ENCODE measurements around the gene IGFBP3.
A peak's percentile ranks its signal among the peaks of the same experiment; 100 is the strongest.
"Not testable (repeated sequence)": the region's sequence is repeated elsewhere in the genome, so short reads cannot be mapped to it uniquely, and the experiment has no call there.

The IGFBP3 gene, protein sequence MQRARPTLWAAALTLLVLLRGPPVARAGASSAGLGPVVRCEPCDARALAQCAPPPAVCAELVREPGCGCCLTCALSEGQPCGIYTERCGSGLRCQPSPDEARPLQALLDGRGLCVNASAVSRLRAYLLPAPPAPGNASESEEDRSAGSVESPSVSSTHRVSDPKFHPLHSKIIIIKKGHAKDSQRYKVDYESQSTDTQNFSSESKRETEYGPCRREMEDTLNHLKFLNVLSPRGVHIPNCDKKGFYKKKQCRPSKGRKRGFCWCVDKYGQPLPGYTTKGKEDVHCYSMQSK

DNA sequence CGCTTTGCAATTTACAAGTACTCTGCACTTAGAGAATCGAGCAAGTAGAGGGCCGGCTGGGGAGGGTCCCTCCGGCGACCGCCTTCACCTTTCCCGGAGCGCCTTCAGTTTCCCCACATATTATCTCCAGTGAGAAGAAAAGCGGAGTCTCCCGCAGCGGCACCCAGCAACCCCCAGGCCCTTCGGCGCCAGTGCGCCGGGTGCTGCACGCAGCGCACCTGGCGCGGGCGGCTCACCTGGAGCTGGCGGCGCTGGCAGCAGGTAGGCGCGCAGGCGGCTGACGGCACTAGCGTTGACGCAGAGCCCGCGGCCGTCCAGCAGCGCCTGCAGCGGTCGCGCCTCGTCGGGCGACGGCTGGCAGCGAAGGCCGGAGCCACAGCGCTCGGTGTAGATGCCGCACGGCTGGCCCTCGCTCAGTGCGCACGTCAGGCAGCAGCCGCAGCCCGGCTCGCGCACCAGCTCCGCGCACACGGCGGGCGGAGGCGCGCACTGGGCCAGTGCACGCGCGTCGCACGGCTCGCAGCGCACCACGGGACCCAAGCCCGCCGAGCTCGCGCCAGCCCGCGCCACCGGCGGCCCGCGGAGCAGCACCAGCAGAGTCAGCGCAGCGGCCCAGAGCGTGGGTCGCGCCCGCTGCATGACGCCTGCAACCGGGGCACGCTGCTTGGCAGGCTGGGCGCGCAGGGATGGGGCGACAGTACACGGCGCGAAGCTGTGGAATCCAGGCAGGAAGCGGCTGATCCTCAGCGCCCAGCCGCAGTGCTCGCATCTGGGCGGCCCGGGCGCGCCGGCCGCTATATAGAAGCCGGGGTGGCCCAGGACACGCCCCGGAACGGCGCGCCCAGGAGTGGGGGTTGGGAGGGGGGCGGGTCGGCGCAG lies at the start of gene IGFBP3:
IGFBP3 (minus strand) TSS at position 771 of the 879 bp plus-strand sequence; CDS start at position 639, 132 bp downstream.
- TF ChIP-seq POLR2A (IDR thresholded peaks at IDR 0.05; ENCODE audit: low read length): no peak
- no peak for TF ChIP-seq GATA1 (IDR thresholded peaks at IDR 0.05; ENCODE audit: low read depth, low read length)
- DNase-seq: peak in 1 of 2 experiments; percentile 32

DNA sequence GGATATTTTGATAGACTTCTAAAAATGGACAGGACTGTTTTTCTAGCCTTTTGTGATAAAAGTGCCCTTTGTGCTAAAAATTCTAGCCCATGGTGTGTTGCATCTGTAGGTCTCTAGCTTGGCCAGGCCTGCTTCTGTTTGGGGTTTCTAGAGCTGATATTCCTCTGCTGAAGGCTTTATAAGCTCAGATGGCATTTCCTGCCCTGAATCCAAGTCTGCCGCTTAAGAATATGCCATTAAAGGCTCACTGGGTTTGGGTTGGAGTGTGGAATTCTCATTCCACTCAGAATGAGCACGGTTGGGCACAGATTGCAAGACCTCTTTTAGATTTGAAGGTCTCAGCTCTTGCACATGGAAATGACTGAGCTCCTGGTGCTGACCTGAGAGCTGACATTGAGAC lies 49.4 kb upstream of the IGFBP3 start:
- DNase-seq: no peak
- TF ChIP-seq POLR2A (IDR thresholded peaks at IDR 0.05; ENCODE audit: low read length): no peak
- no peak for TF ChIP-seq GATA1 (IDR thresholded peaks at IDR 0.05; ENCODE audit: low read depth, low read length)

DNA sequence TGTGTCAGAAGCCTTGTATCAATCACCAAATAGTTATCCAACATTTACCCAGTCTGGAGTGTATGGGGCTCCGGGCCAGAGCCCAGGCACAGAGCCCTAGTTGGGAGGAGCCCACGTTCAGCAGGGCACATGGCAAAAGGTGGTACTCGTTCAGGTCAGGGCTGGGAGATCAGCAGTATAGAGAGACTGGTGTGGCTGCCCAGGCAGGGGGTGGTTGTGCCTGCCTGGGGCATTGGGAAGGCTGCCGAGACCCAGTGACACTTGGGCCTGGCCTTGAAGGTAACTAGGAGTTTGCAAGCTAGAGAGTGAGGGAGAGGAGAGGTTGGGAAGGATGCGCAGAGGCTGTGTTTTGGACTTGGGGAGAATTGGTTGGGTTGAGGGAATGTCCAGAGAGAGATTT lies 48.9 kb upstream of the IGFBP3 start:
- no peak for DNase-seq
- no peak for TF ChIP-seq POLR2A (IDR thresholded peaks at IDR 0.05; ENCODE audit: low read length)
- no peak for TF ChIP-seq GATA1 (IDR thresholded peaks at IDR 0.05; ENCODE audit: low read depth, low read length)

DNA sequence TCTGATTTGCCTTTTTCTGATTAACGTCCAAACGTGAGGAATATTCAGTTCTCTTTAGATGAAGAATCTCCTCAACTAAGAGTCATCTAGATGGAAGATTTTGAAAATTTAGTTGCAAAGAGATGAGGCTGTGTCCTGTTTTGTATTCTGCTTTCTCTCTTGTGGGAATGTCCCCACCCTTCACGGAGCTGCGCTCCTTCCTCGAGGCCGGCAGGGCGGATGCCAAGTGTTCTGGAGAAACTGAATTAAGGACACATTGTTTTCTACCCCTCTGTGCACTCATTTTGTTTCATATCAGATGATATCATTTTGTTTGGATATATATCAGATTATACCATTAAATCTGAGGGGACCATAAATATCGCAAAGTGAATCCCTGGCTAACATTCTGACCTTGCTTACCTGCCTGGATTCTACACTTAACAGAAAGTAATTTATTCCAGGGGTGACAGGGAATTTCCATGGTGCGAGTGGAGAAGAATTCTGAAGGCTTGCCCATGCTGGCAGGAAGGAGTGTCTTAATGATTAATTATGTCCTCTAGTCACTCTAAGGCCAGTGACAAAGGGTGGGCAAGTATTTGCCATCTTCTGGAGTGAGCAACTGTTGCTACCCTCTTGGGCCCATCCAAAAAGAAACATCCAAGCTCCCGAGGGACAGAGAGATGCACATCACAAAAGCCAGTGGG lies 47.9 kb upstream of the IGFBP3 start:
- no peak for DNase-seq
- no peak for TF ChIP-seq POLR2A (IDR thresholded peaks at IDR 0.05; ENCODE audit: low read length)
- TF ChIP-seq GATA1 (IDR thresholded peaks at IDR 0.05; ENCODE audit: low read depth, low read length): no peak

DNA sequence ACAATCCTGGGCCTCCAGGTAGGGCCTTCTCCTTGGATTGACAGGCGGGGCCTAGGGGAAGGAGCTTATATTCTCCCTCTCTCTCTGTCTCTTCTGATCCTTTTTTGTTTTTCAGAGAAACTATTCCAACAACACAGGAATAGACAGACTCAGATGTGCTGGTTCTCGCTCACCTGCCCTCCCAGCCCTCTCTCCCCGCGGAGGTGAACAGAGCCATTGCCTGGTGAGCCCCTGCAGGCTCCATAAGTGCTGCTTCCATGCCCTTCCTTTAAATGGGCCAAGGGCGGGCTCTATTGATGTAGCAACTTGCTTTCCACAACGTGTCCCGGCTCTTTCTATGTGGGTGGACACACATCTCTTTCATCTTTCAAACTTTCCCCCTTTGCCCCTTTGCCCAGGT lies 47.2 kb upstream of the IGFBP3 start:
- TF ChIP-seq POLR2A (IDR thresholded peaks at IDR 0.05; ENCODE audit: low read length): no peak
- TF ChIP-seq GATA1 (IDR thresholded peaks at IDR 0.05; ENCODE audit: low read depth, low read length): no peak
- no peak for DNase-seq

DNA sequence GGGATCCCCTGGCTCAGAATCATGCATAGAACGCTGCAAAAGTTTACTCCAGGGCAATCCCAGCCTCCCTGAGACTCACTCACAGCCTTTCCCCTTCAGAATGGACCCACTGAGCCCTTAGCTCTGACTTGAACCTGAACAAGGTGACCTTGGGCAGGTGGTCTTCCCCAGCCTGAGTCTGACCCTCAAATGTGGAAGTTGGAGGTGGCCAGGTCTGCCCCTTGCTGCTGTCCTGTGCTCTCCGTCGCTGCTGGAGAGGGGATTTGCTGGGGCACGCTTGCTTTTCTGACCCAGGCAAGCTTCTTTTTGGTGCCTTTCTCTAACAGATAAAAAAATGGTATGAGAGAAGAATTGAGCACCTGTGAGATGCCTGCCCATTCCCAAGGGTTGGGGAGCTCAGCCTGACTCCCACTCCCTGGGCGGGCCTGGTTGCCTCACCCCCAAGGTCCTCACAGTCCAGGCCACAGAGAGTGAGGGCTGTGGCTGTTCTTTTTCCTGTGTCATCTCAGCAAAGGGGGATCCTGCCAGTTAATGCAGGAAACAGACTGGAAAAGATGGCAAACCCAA lies 46.6 kb upstream of the IGFBP3 start:
- no peak for DNase-seq
- TF ChIP-seq GATA1 (IDR thresholded peaks at IDR 0.05; ENCODE audit: low read depth, low read length) (no peak), POLR2A (IDR thresholded peaks at IDR 0.05; ENCODE audit: low read length) (no peak)

DNA sequence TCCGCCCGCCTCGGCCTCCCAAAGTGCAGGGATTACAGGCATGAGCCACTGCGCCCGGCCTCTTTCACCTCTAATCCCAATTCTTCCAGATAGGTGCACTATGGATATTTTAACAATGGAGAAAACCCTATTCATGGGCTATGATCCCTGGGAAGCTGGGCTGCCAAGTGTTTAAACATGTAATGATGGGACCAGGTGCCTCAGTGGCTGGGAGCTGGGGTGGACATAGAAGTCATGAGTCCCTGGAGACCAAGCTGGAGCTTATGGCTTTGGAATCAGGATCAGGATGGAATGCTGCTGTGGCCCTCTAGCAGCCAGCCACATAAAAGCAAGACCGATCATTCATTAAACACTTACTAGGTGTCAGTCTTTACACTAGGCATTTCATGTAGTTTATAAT lies 41.8 kb upstream of the IGFBP3 start:
- TF ChIP-seq POLR2A (IDR thresholded peaks at IDR 0.05; ENCODE audit: low read length) (no peak), GATA1 (IDR thresholded peaks at IDR 0.05; ENCODE audit: low read depth, low read length) (no peak)
- no peak for DNase-seq

DNA sequence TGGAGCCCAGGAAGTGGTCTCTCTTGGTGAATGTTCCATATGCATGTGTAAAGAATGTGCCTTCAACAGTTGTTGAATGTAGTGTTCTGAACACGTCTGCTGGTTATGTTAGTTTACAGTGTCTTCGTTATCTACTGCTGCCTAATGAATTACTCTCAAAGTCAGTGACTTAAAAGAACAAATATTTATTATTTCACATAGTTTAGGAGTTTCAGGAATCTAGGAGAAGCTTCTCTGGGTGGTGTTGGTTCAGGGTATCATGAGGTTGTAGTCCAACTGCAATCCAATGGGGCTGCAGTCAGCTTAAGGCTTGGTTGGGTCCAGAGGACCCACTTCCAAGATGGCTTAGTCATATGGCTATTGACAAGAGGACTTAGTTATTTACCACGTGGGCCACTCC lies 36.6 kb upstream of the IGFBP3 start:
- DNase-seq: no peak
- TF ChIP-seq POLR2A (IDR thresholded peaks at IDR 0.05; ENCODE audit: low read length): no peak
- TF ChIP-seq GATA1 (IDR thresholded peaks at IDR 0.05; ENCODE audit: low read depth, low read length): no peak

DNA sequence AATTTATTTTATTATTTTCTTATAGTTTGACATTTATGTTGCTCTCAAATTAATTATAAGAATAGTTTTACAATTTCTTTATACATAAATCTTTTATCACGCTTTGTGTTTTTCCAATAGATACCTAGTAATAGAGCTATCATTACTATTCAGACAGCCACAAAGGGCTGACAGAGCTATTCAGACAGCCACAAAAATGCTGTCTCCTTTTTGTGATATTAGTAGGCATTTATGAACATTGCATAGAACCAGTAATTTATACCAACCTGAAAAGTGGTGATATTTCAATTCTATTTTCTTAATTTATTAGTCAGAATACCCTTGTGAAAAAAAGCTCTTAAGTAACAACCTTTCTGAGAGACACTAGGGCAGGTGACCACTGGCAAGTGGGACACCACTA lies 34.2 kb upstream of the IGFBP3 start:
- no peak for TF ChIP-seq POLR2A (IDR thresholded peaks at IDR 0.05; ENCODE audit: low read length)
- TF ChIP-seq GATA1 (IDR thresholded peaks at IDR 0.05; ENCODE audit: low read depth, low read length): no peak
- no peak for DNase-seq

DNA sequence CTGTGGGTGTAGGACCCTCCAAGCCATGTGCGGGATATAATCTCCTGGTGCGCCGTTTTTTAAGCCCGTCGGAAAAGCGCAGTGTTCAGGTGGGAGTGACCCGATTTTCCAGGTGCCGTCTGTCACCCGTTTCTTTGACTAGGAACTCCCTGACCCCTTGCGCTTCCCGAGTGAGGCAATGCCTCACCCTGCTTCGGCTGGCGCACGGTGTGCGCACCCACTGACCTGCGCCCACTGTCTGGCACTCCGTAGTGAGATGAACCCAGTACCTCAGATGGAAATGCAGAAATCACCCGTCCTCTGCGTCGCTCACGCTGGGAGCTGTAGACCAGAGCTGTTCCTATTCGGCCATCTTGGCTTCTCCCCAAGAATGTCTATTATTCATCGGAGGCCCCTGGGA lies 32.0 kb upstream of the IGFBP3 start:
- not testable (repeated sequence) for DNase-seq

DNA sequence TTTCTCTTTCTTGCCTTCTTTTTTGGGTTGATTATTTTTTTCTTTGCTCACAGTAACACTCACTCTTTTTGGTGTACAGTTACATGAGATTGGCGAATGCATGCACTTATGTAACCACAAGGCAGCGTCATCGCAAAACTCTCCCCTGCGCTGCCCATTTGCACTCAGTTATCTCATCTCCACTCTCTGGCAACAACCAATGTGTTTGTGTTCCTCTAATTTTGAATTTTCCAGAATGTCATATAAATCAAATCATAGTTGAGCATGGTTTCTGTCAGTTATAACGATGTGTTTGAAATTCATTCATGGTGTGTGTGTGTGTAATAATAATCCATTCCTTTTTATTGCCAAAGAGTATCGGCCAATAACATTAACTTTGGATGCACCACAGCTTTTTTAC lies 23.0 kb upstream of the IGFBP3 start:
- DNase-seq: no peak
- TF ChIP-seq GATA1 (IDR thresholded peaks at IDR 0.05; ENCODE audit: low read depth, low read length) (no peak), POLR2A (IDR thresholded peaks at IDR 0.05; ENCODE audit: low read length) (no peak)

DNA sequence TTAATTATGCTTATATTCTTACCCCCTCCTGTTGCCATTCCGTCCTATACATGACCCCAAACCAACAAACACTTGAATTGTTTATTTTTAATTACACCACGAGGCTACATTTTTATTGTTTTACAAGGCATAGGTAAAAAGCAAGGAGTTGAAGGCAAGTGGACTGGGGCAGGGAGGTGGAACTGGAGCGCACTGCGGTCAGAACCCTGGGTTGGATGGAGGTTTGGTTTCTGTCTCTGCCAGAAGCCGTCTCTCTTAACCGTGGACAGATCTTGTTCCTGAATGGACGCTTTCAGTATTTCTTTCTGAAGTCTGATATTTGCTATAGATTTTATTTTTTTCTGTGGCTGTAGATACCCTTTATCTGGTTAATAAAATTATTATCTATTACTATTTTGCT lies 19.9 kb upstream of the IGFBP3 start:
- no peak for DNase-seq
- no peak for TF ChIP-seq POLR2A (IDR thresholded peaks at IDR 0.05; ENCODE audit: low read length)
- TF ChIP-seq GATA1 (IDR thresholded peaks at IDR 0.05; ENCODE audit: low read depth, low read length): no peak

DNA sequence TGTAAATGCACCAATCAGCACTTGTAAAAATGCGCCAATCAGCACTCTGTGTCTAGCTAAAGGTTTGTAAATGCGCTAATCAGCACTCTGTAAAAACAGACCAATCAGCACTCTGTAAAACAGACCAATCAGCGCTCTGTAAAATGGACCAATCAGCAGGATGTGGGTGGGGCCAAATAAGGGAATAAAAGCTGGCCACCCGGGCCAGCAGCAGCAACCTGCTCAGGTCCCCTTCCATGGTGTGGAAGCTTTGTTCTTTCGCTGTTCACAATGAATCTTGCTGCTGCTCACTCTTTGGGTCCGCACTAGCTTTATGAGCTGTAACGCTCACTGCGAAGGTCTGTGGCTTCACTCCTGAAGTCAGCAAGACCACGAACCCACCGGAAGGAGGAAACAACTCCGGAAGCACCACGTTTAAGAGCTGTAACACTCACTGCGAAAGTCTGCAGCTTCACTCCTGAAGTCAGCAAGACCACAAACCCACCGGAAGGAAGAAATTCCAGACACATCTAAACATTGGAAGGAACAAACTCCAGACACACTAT lies 19.2 kb upstream of the IGFBP3 start:
- DNase-seq: not testable (repeated sequence)

DNA sequence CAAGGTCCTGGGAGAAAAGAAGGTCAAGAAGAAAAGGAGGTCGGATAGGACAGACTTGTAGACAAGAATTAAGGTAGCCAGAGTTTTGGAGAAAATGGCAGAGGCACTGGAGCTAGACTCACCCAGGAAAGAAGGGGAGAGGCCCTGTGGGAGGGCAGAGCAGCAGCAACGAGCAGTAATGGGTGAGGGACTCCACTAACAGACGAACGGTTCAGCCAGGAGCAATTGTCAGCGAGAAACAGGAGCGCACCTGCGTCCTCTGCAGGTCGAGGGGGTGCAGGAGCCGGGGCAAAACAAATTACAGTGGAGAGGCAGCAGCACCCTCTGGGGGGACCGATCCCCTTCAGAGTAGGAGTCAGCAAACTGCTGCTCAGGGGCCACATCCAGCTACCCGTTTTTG lies 18.5 kb upstream of the IGFBP3 start:
- DNase-seq: no peak
- no peak for TF ChIP-seq GATA1 (IDR thresholded peaks at IDR 0.05; ENCODE audit: low read depth, low read length)
- no peak for TF ChIP-seq POLR2A (IDR thresholded peaks at IDR 0.05; ENCODE audit: low read length)
